ENCODE measurements around the gene ABCA7.

GRCh38 chr19:1085053-1085658, 45.2 kb downstream of the ABCA7 start:
- TF ChIP-seq EZH2phosphoT487 (IDR thresholded peaks at IDR 0.05; ENCODE audit: low read depth): no peak
- TF ChIP-seq CTCF (IDR thresholded peaks at IDR 0.05; ENCODE audit: low read depth, low read length): no peak

Measured in OCI-LY3 (cell line).